H9 (cell line): ENCODE data around the gene PHYH. TPM values are rescaled to one million over a fixed set of nuclear protein-coding genes. Genes with fewer than 3 reads are reported as not detected.

Source experiments
- DNase-seq: peaks from one replicate; pipeline ENCODE4 v3.0.0-alpha.2; 2017
- H2AFZ ChIP-seq: one replicate; pipeline ENCODE4 v1.6.1; 2013; ENCODE audit warnings: mild to moderate bottlenecking, low read length, control low read depth, moderate library complexity
- H2AK5ac ChIP-seq: 2 replicates; pipeline ENCODE4 v1.6.1; 2013; ENCODE audit warnings: low read length, control low read depth, mixed read lengths; ENCODE audit not compliant: insufficient read length
- H2BK120ac ChIP-seq: one replicate; pipeline ENCODE4 v1.6.1; 2013; ENCODE audit warnings: low read depth, mild to moderate bottlenecking, low read length, control low read depth, inconsistent platforms; ENCODE audit not compliant: poor library complexity, severe bottlenecking
- H2BK12ac ChIP-seq: 2 replicates; pipeline ENCODE4 v1.6.1; 2013; ENCODE audit warnings: low read length, control low read depth, mixed read lengths, low read depth; ENCODE audit not compliant: insufficient read length
- H2BK15ac ChIP-seq: 2 replicates; pipeline ENCODE4 v1.6.1; 2013; ENCODE audit warnings: low read depth, low read length, control low read depth
- H2BK20ac ChIP-seq: one replicate; pipeline ENCODE4 v1.6.1; 2013; ENCODE audit warnings: low read depth, mild to moderate bottlenecking, low read length, control low read depth, inconsistent platforms; ENCODE audit not compliant: poor library complexity, severe bottlenecking
- H2BK5ac ChIP-seq: 2 replicates; pipeline ENCODE4 v1.6.1; 2013; ENCODE audit warnings: low read length, control low read depth, mixed read lengths; ENCODE audit not compliant: insufficient read length
- H3K14ac ChIP-seq: 2 replicates; pipeline ENCODE4 v1.6.1; 2013; ENCODE audit warnings: low read length, control low read depth; ENCODE audit not compliant: insufficient read depth
- H3K18ac ChIP-seq: 2 replicates; pipeline ENCODE4 v1.6.1; 2013; ENCODE audit warnings: low read depth, mild to moderate bottlenecking, mixed read lengths, low read length, control low read depth; ENCODE audit not compliant: insufficient read length
- H3K23ac ChIP-seq: 2 replicates; pipeline ENCODE4 v1.6.1; 2013; ENCODE audit warnings: low read length, control low read depth, mixed read lengths, low read depth; ENCODE audit not compliant: insufficient read length
- H3K23me2 ChIP-seq: 2 replicates; pipeline ENCODE4 v1.6.1; 2013; ENCODE audit warnings: low read depth, mild to moderate bottlenecking, mixed read lengths, low read length, control low read depth; ENCODE audit not compliant: insufficient read length, poor library complexity, severe bottlenecking
- H3K27ac ChIP-seq: 2 replicates; pipeline ENCODE4 v1.5.1; 2013; ENCODE audit warnings: low read length, control low read depth, mixed read lengths, low read depth; ENCODE audit not compliant: insufficient read length
- H3K27me3 ChIP-seq: 2 replicates; pipeline ENCODE4 v1.6.1; 2013; ENCODE audit warnings: low read length, control low read depth, inconsistent platforms; ENCODE audit not compliant: insufficient read depth
- H3K4ac ChIP-seq: 2 replicates; pipeline ENCODE4 v1.6.1; 2013; ENCODE audit warnings: low read depth, mild to moderate bottlenecking, control low read depth, inconsistent platforms, low read length, moderate library complexity
- H3K4me1 ChIP-seq: 2 replicates; pipeline ENCODE4 v1.6.1; 2013; ENCODE audit warnings: low read length, control low read depth, inconsistent platforms; ENCODE audit not compliant: insufficient read depth
- H3K4me2 ChIP-seq: 2 replicates; pipeline ENCODE4 v1.6.1; 2013; ENCODE audit warnings: low read length, control low read depth, mixed read lengths; ENCODE audit not compliant: insufficient read length, insufficient read depth
- H3K56ac ChIP-seq: 2 replicates; pipeline ENCODE4 v1.6.1; 2013; ENCODE audit warnings: low read depth, mild to moderate bottlenecking, mixed read lengths, low read length, control low read depth; ENCODE audit not compliant: insufficient read length
- H3K79me1 ChIP-seq: 2 replicates; pipeline ENCODE4 v1.6.1; 2013; ENCODE audit warnings: low read depth, mild to moderate bottlenecking, moderate library complexity, low read length, control low read depth, inconsistent platforms; ENCODE audit not compliant: insufficient read depth, poor library complexity, severe bottlenecking
- H3K79me2 ChIP-seq: 2 replicates; pipeline ENCODE4 v1.6.1; 2013; ENCODE audit warnings: low read length, control low read depth, inconsistent platforms; ENCODE audit not compliant: insufficient read depth
- H3K9ac ChIP-seq: 2 replicates; pipeline ENCODE4 v1.6.1; 2013; ENCODE audit warnings: low read length, control low read depth, mixed read lengths; ENCODE audit not compliant: insufficient read length; ENCODE audit errors: extremely low read depth
- H3K9me3 ChIP-seq: one replicate; pipeline ENCODE4 v1.6.1; 2013; ENCODE audit warnings: low read depth, low read length, inconsistent platforms; ENCODE audit not compliant: control insufficient read depth
- H3T11ph ChIP-seq: one replicate; pipeline ENCODE4 v1.6.1; 2013; ENCODE audit warnings: mild to moderate bottlenecking, low read length, control low read depth, inconsistent platforms
- H4K20me1 ChIP-seq: one replicate; pipeline ENCODE4 v1.6.1; 2013; ENCODE audit not compliant: control insufficient read depth, insufficient read length, insufficient read depth
- H4K5ac ChIP-seq: 2 replicates; pipeline ENCODE4 v1.6.1; 2013; ENCODE audit warnings: low read depth, mild to moderate bottlenecking, mixed read lengths, low read length, control low read depth; ENCODE audit not compliant: insufficient read length
- H4K8ac ChIP-seq: replicated peaks from 2 replicates; pipeline ENCODE4 v1.6.1; 2013; ENCODE audit warnings: low read length, control low read depth, mixed read lengths, low read depth; ENCODE audit not compliant: insufficient read length
- H4K91ac ChIP-seq: 2 replicates; pipeline ENCODE4 v1.6.1; 2013; ENCODE audit warnings: low read depth, mild to moderate bottlenecking, moderate library complexity, mixed read lengths, low read length, control low read depth; ENCODE audit not compliant: insufficient read length
- H3K27ac Mint-ChIP-seq, 3 experiments: 2 replicates in 2 of 3; 3 replicates in 1 of 3; pipeline ENCODE4 v1.8.0; 2020 to 2021; ENCODE audit warnings: mixed read lengths in 3 of 3, mild to moderate bottlenecking in 1 of 3, moderate library complexity in 1 of 3
- H3K27me3 Mint-ChIP-seq: 2 replicates; pipeline ENCODE4 v1.8.0; 2021; ENCODE audit warnings: low read depth, mild to moderate bottlenecking, moderate library complexity, mixed read lengths
- H3K36me3 Mint-ChIP-seq, 3 experiments: 2 replicates in 2 of 3; 3 replicates in 1 of 3; pipeline ENCODE4 v1.8.0; 2020 to 2021; ENCODE audit warnings: low read depth in 3 of 3, mixed read lengths in 3 of 3; ENCODE audit not compliant: insufficient read depth in 1 of 3
- H3K4me1 Mint-ChIP-seq, 2 experiments: 2 replicates each; pipeline ENCODE4 v1.8.0; 2020; ENCODE audit warnings: mixed read lengths in 2 of 2
- H3K4me3 Mint-ChIP-seq, 2 experiments: 2 replicates in 1 of 2; 3 replicates in 1 of 2; pipeline ENCODE4 v1.8.0; 2020 to 2021; ENCODE audit warnings: mild to moderate bottlenecking in 2 of 2, mixed read lengths in 2 of 2, moderate library complexity in 1 of 2
- H3K9me3 Mint-ChIP-seq, 2 experiments: 2 replicates in 1 of 2; 3 replicates in 1 of 2; pipeline ENCODE4 v1.8.0; 2020; ENCODE audit warnings: mild to moderate bottlenecking in 2 of 2, mixed read lengths in 2 of 2, moderate library complexity in 1 of 2
- CTCF ChIP-seq: fragments of 200-600 bp; sonication (generic); conservative IDR thresholded peaks from 3 replicates; pipeline ENCODE4 v1.8.0; 2021; ENCODE audit warnings: antibody characterized with exemption, mild to moderate bottlenecking
- WGBS: extraction: QIAGEN DNeasy Blood & Tissue Kit; methylation state at CpG from one replicate; pipeline ENCODE4 v1.1.7; 2013; ENCODE audit warnings: missing lambda C conversion rate, low lambda C conversion rate, mixed read lengths; ENCODE audit not compliant: insufficient read length; ENCODE audit errors: extremely low coverage; 5-methylcytosine and 5-hydroxymethylcytosine counted together
- total RNA-seq: library from RNA; stranded (reverse); gene quantifications from 2 replicates; pipeline ENCODE4 v1.2.1, GENCODE V29; 2021

PHYH gene
- total RNA-seq, 1 experiment from 2014 or later, result 21.5 TPM

GRCh38 chr10:13263591-13263990 lies 36.3 kb downstream of the PHYH start:
- no peak overlapping the region for H2BK5ac ChIP-seq
- H3K4me1 ChIP-seq, result no peaks in the 10 kb centered on the region
- no peak overlapping the region for H2BK20ac ChIP-seq

More at GRCh38 chr10:13263591-13263990, 36.3 kb downstream of the PHYH start:
- Histone ChIP-seq H3K27me3 (no peaks in the 10 kb centered on the region), H3K23ac (no peak overlapping the region), H4K8ac (no peak overlapping the region), H3K56ac (no peak overlapping the region), H3K9me3 (no peaks in the 10 kb centered on the region), H3K79me1 (no peaks in the 10 kb centered on the region), H2BK12ac (no peak overlapping the region), H3K23me2 (no peaks in the 10 kb centered on the region), H3K79me2 (no peaks in the 10 kb centered on the region), H3K27ac (no peak overlapping the region), H4K20me1 (no peaks in the 10 kb centered on the region), H3K4ac (no peak overlapping the region), H4K91ac (no peak overlapping the region), H3K9ac (no peak overlapping the region), H3T11ph (no peak overlapping the region), H4K5ac (no peak overlapping the region), H3K18ac (no peak overlapping the region), H2BK15ac (no peak overlapping the region), H3K4me2 (no peak overlapping the region), H2AFZ (no peak overlapping the region), H2BK120ac (no peak overlapping the region), H3K14ac (no peak overlapping the region), H2AK5ac (no peak overlapping the region)
- WGBS, result no CpG with 5 or more reads among the region's 7 CpGs
- H3K4me1 Mint-ChIP-seq, result peaks cover 2% of the 10 kb centered on the region in 2 experiments
- H3K9me3 Mint-ChIP-seq, result peaks cover 2 to 12% of the 10 kb centered on the region in 2 experiments; a peak in 4 of 5 replicates
- H3K4me3 Mint-ChIP-seq, result no peak overlapping the region
- no peak for DNase-seq
- peaks cover 1% of the 10 kb centered on the region for H3K27me3 Mint-ChIP-seq
- no peak for TF ChIP-seq CTCF
- no peak overlapping the region; a peak in 1 of 7 replicates for H3K27ac Mint-ChIP-seq
- peaks cover 0 to 6% (median under 1%) of the 10 kb centered on the region in 3 experiments; a peak in 4 of 7 replicates for H3K36me3 Mint-ChIP-seq
